SK-N-SH (cell line): ENCODE measurements around the gene SYNGR1. TPM values are rescaled to one million over a fixed set of nuclear protein-coding genes. Genes with fewer than 3 reads are reported as not detected.

ENCODE experiments used
- CTCF ChIA-PET: fragments of 300-600, 350-600 bp; formaldehyde crosslinking; extraction: SDS; loops from one replicate; lab custom pipeline; 2021; lab: Yijun Ruan, JAX
- POLR2A ChIA-PET: fragments of 350-600 bp; sonication (Branson Sonifier 250); formaldehyde crosslinking; extraction: SDS; loops from one replicate; lab custom pipeline; 2020; ENCODE audit warnings: antibody characterized with exemption, inconsistent platforms; lab: Yijun Ruan, JAX
- DNase-seq: peaks from one replicate; pipeline ENCODE4 v3.0.0; 2012
- H2AFZ ChIP-seq: fragments of 200-600 bp; sonication (generic); 2 replicates; pipeline ENCODE4 v1.8.1; 2016; ENCODE audit warnings: antibody characterized with exemption, mild to moderate bottlenecking, low read depth
- H3F3A ChIP-seq: fragments of 200-600 bp; sonication (generic); replicated peaks from 2 replicates; pipeline ENCODE3; 2016; ENCODE audit warnings: antibody characterized with exemption, mild to moderate bottlenecking; ENCODE audit not compliant: insufficient read depth
- H3K27ac ChIP-seq, 2 experiments: fragments of 200-500 bp in 1 of 2; fragments of 200-600 bp in 1 of 2; sonication (Bioruptor generic) in 1 of 2; sonication (generic), shearing (Covaris generic) in 1 of 2; 2 replicates each; pipeline versions ENCODE4 v1.5.1 to v1.6.1; 2014 to 2016; ENCODE audit warnings: low read depth in 2 of 2, inconsistent platforms in 1 of 2, low read length in 1 of 2, mild to moderate bottlenecking in 1 of 2, mixed read lengths in 1 of 2
- H3K27me3 ChIP-seq: fragments of 200-600 bp; sonication (generic), shearing (Covaris generic); 2 replicates; pipeline ENCODE4 v1.6.1; 2016; ENCODE audit warnings: mixed run types; ENCODE audit not compliant: insufficient read depth
- H3K36me3 ChIP-seq, 2 experiments: fragments of 200-500 bp in 1 of 2; fragments of 200-600 bp in 1 of 2; sonication (Bioruptor generic) in 1 of 2; sonication (generic) in 1 of 2; replicated peaks in 1 of 2; 2 replicates each; pipeline versions ENCODE3 to v1.5.1; 2014 to 2016; ENCODE audit warnings: low read length in 1 of 2, mild to moderate bottlenecking in 1 of 2; ENCODE audit not compliant: insufficient read depth in 2 of 2, control insufficient read depth in 1 of 2
- H3K4me1 ChIP-seq, 2 experiments: fragments of 200-500 bp in 1 of 2; fragments of 200-600 bp in 1 of 2; sonication (Bioruptor generic) in 1 of 2; sonication (generic), shearing (Covaris generic) in 1 of 2; 2 replicates each; pipeline versions ENCODE4 v1.5.1 to v1.6.1; 2014 to 2016; ENCODE audit warnings: low read depth in 1 of 2, low read length in 1 of 2, mixed run types in 1 of 2; ENCODE audit not compliant: insufficient read depth in 2 of 2, control insufficient read depth in 1 of 2
- H3K4me2 ChIP-seq: fragments of 200-600 bp; sonication (generic), shearing (Covaris generic); 2 replicates; pipeline ENCODE4 v1.6.1; 2017; ENCODE audit warnings: mixed run types
- H3K4me3 ChIP-seq, 2 experiments: fragments of 200-500 bp in 1 of 2; fragments of 200-600 bp in 1 of 2; sonication (Bioruptor generic) in 1 of 2; sonication (generic), shearing (Covaris generic) in 1 of 2; 2 replicates each; pipeline versions ENCODE4 v1.5.1 to v1.8.1; 2014 to 2016; ENCODE audit warnings: low read depth in 2 of 2, inconsistent platforms in 1 of 2, low read length in 1 of 2, mild to moderate bottlenecking in 1 of 2, mixed read lengths in 1 of 2, moderate library complexity in 1 of 2
- H3K79me2 ChIP-seq: fragments of 200-600 bp; sonication (generic); 2 replicates; pipeline ENCODE4 v1.8.1; 2017; ENCODE audit warnings: mild to moderate bottlenecking; ENCODE audit not compliant: insufficient read depth
- H3K9ac ChIP-seq: fragments of 200-600 bp; sonication (generic); 2 replicates; pipeline ENCODE4 v1.6.1; 2017; ENCODE audit warnings: mixed run types
- H3K9me2 ChIP-seq: fragments of 200-600 bp; sonication (generic); 2 replicates; pipeline ENCODE4 v1.6.1; 2017; ENCODE audit warnings: mixed run types
- H3K9me3 ChIP-seq: fragments of 200-600 bp; sonication (generic); 2 replicates; pipeline ENCODE4 v1.6.1; 2017; ENCODE audit warnings: mixed run types, mild to moderate bottlenecking, moderate library complexity
- H4K20me1 ChIP-seq: fragments of 200-600 bp; sonication (generic); 2 replicates; pipeline ENCODE4 v1.6.1; 2017; ENCODE audit warnings: mild to moderate bottlenecking, mixed run types; ENCODE audit not compliant: insufficient read depth
- CTCF ChIP-seq: fragments of 200-600 bp; sonication (generic); IDR thresholded peaks from 2 replicates; pipeline ENCODE4 v1.6.1; 2017; ENCODE audit warnings: antibody characterized with exemption, mild to moderate bottlenecking, moderate library complexity
- EP300 ChIP-seq, 2 experiments: IDR thresholded peaks; 2 replicates each; pipeline versions ENCODE4 v1.4.0 to v1.6.1; 2012; ENCODE audit warnings: borderline replicate concordance in 1 of 2, low read depth in 1 of 2, low read length in 1 of 2
- EZH2phosphoT487 ChIP-seq: fragments of 200-600 bp; sonication (generic); IDR thresholded peaks from 2 replicates; pipeline ENCODE4 v1.6.1; 2017; ENCODE audit warnings: low read depth, mixed run types, mild to moderate bottlenecking, antibody characterized with exemption, moderate library complexity, borderline replicate concordance
- FOXJ3 ChIP-seq: sonication (generic); formaldehyde crosslinking; IDR thresholded peaks from 2 replicates; pipeline ENCODE4 v1.5.1; 2020; ENCODE audit warnings: mild to moderate bottlenecking, missing genetic modification reagents
- GABPA ChIP-seq: IDR thresholded peaks from 2 replicates; pipeline ENCODE4 v1.4.0; 2012; ENCODE audit warnings: low read depth, mild to moderate bottlenecking
- IRF3 ChIP-seq: fragments of 150-350 bp; IDR thresholded peaks from 2 replicates; pipeline ENCODE4 v1.6.1; 2016; ENCODE audit warnings: mild to moderate bottlenecking, low read depth, low read length
- JUND ChIP-seq: IDR thresholded peaks from 2 replicates; pipeline ENCODE4 v1.4.0; 2012
- MEF2A ChIP-seq: IDR thresholded peaks from 2 replicates; pipeline ENCODE4 v1.4.0; 2012; ENCODE audit warnings: low read depth, borderline replicate concordance
- MXI1 ChIP-seq: IDR thresholded peaks from 2 replicates; pipeline ENCODE4 v1.6.1; 2012; ENCODE audit warnings: mild to moderate bottlenecking, low read depth, low read length, improper control_type of control experiment
- NFIC ChIP-seq: IDR thresholded peaks from 2 replicates; pipeline ENCODE4 v1.4.0; 2012; ENCODE audit warnings: borderline replicate concordance
- REST ChIP-seq: IDR thresholded peaks from 2 replicates; pipeline ENCODE4 v1.6.1; 2012; ENCODE audit warnings: mild to moderate bottlenecking, low read depth, low read length, moderate library complexity
- RFX5 ChIP-seq: IDR thresholded peaks from 2 replicates; pipeline ENCODE4 v1.6.1; 2012; ENCODE audit warnings: mild to moderate bottlenecking, improper control_type of control experiment, low read length
- SIN3A ChIP-seq: IDR thresholded peaks from 2 replicates; pipeline ENCODE4 v1.6.1; 2012; ENCODE audit warnings: low read depth, mild to moderate bottlenecking, low read length, moderate library complexity, borderline replicate concordance
- SMC3 ChIP-seq: IDR thresholded peaks from 2 replicates; pipeline ENCODE4 v1.6.1; 2012; ENCODE audit warnings: low read depth, low read length, improper control_type of control experiment
- TCF12 ChIP-seq: IDR thresholded peaks from 2 replicates; pipeline ENCODE4 v1.4.0; 2012
- TEAD4 ChIP-seq: IDR thresholded peaks from 2 replicates; pipeline ENCODE4 v1.4.0; 2012; ENCODE audit warnings: mild to moderate bottlenecking, borderline replicate concordance; ENCODE audit not compliant: insufficient read depth
- USF2 ChIP-seq: fragments of 150-350 bp; IDR thresholded peaks from 2 replicates; pipeline ENCODE4 v1.6.1; 2017; ENCODE audit warnings: antibody characterized with exemption, low read length, low read depth, borderline replicate concordance
- ZBTB33 ChIP-seq: IDR thresholded peaks from 2 replicates; pipeline ENCODE4 v1.4.0; 2012; ENCODE audit warnings: low read depth, borderline replicate concordance
- WGBS: methylation state at CpG from one replicate; pipeline ENCODE4 v1.1.6; 2017; ENCODE audit warnings: low lambda C conversion rate; 5-methylcytosine and 5-hydroxymethylcytosine counted together
- polyA plus RNA-seq, 3 experiments: library from polyadenylated mRNA; depleted of rRNA; stranded (reverse); fragments of >200 nt; gene quantifications; 2 replicates each; pipeline ENCODE4 v1.2.3, GENCODE V29; 2012

SYNGR1 gene
- polyA plus RNA-seq, 1 of the 3 experiments (the other 2 are of a cell fraction) = 18.7 TPM

- no peak for DNase-seq
- no peaks in the 10 kb centered on the region for H3K9me2 ChIP-seq
- POLR2A ChIA-PET = no interaction called here
Measured at GRCh38 chr22:39381009-39381755, 31.4 kb downstream of the SYNGR1 start.

More at GRCh38 chr22:39381009-39381755, 31.4 kb downstream of the SYNGR1 start:
- CTCF ChIA-PET = no interaction called here
- H4K20me1 ChIP-seq = no peaks in the 10 kb centered on the region
- no peaks in the 10 kb centered on the region for H3K27me3 ChIP-seq
- WGBS = 88% methylated on average over 6 of the region's 14 CpGs
- H3K9me3 ChIP-seq = no peaks in the 10 kb centered on the region
- no peak overlapping the region for H3K4me2 ChIP-seq
- TF ChIP-seq EZH2phosphoT487 = no peak
- TF ChIP-seq REST = no peak
- no peak for TF ChIP-seq MXI1
- TF ChIP-seq IRF3 = no peak
- no peak for TF ChIP-seq TEAD4
- TF ChIP-seq EP300 (IDR thresholded peaks at IDR 0.05; ENCODE audit: borderline replicate concordance in 1 of 2, low read depth in 1 of 2, low read length in 1 of 2) = no peak
- no peak for TF ChIP-seq SMC3
- TF ChIP-seq SIN3A = no peak
- TF ChIP-seq MEF2A = no peak
- no peak for TF ChIP-seq USF2
- no peak for TF ChIP-seq JUND
- TF ChIP-seq ZBTB33 = no peak
- TF ChIP-seq CTCF = no peak
- TF ChIP-seq NFIC = no peak
- no peak for TF ChIP-seq FOXJ3 (CRISPR knock-in tag)
- TF ChIP-seq TCF12 = no peak
- no peak for TF ChIP-seq RFX5
- no peak for TF ChIP-seq GABPA
- TF ChIP-seq, all 33 proteins: peak for 0
- Histone ChIP-seq H2AFZ (no peak overlapping the region), H3K4me3 (no peak overlapping the region), H3K27ac (no peak overlapping the region), H3K9ac (no peak overlapping the region), H3F3A (no peaks in the 10 kb centered on the region), H3K79me2 (no peaks in the 10 kb centered on the region), H3K4me1 (no peaks in the 10 kb centered on the region), H3K36me3 (no peaks in the 10 kb centered on the region)
